ENCODE measurements around the gene ZNF735. TPM values are rescaled to one million over a fixed set of nuclear protein-coding genes. Genes with fewer than 3 reads are reported as not detected.

The ZNF735 gene
- total and polyA plus RNA-seq, 2 donors, result not detected

Other genes with a start within 250 kb of the ZNF735 start
- not detected for gene ZNF722, start 208.4 kb upstream of the ZNF735 start, total RNA-seq
- not detected for gene ZNF722, start 208.4 kb upstream of the ZNF735 start, polyA plus RNA-seq
- 0.24 TPM for gene ZNF727, start 161.8 kb upstream of the ZNF735 start, total RNA-seq
- 0.05 TPM for gene ZNF727, start 161.8 kb upstream of the ZNF735 start, polyA plus RNA-seq
- not detected for gene ZNF679, start 21.3 kb downstream of the ZNF735 start, total RNA-seq
- not detected for gene ZNF679, start 21.3 kb downstream of the ZNF735 start, polyA plus RNA-seq
- gene ZNF736, start 106.8 kb downstream of the ZNF735 start, total RNA-seq, result 11.6 TPM
- gene ZNF736, start 106.8 kb downstream of the ZNF735 start, polyA plus RNA-seq, result 8.0 TPM

Measured in thymus (tissue), 2 donors.